ENCODE results near the gene SLC5A9.

Gene SLC5A9

GRCh38 chr1:48216941-48217340 is 5.6 kb upstream of the SLC5A9 start:
- in situ Hi-C loops (cut with HindIII; ENCODE audit: low sequenced_read_pairs): no loop called here
- H3K4me3 ChIP-seq (ENCODE audit: low read depth, low read length): no peak overlapping the region
- no peak for DNase-seq (ENCODE audit: low read depth, low spot score)
- TF ChIP-seq CTCF (IDR thresholded peaks at IDR 0.05; ENCODE audit: low read depth, low read length): no peak

DNA sequence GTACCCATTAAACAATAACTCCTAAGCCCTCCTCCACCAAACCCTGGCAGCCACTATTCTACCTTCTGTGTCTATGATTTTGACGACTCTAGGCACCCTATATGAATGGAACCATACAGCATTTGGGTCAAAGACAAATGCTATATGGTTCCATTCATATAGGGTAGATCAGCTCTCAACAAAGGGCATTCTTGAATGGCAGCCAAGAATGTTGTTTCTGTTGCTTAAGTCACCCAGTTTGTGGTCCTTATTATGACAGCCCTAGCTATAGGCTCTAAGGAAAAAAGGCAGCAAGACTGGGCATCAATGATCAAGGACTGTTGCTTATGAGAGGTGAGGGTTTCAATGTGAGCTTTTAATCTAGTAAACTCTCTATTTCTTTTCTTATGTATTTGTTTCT is 4.7 kb upstream of the SLC5A9 start:
- no peak overlapping the region for H3K4me3 ChIP-seq (ENCODE audit: low read depth, low read length)
- no peak for TF ChIP-seq CTCF (IDR thresholded peaks at IDR 0.05; ENCODE audit: low read depth, low read length)
- DNase-seq (ENCODE audit: low read depth, low spot score): no peak
- in situ Hi-C loops (cut with HindIII; ENCODE audit: low sequenced_read_pairs): no loop called here

- TF ChIP-seq CTCF (IDR thresholded peaks at IDR 0.05; ENCODE audit: low read depth, low read length): no peak
- H3K4me3 ChIP-seq (ENCODE audit: low read depth, low read length): no peak overlapping the region
- in situ Hi-C loops (cut with HindIII; ENCODE audit: low sequenced_read_pairs): no loop called here
- DNase-seq (ENCODE audit: low read depth, low spot score): no peak
These were observed 2.7 kb upstream of the SLC5A9 start for GRCh38 chr1:48219803-48220202.

GRCh38 chr1:48221122-48221521 is 1.4 kb upstream of the SLC5A9 start:
- H3K4me3 ChIP-seq (ENCODE audit: low read depth, low read length): no peak overlapping the region
- TF ChIP-seq CTCF (IDR thresholded peaks at IDR 0.05; ENCODE audit: low read depth, low read length): no peak
- in situ Hi-C loops (cut with HindIII; ENCODE audit: low sequenced_read_pairs): no loop called here
- DNase-seq (ENCODE audit: low read depth, low spot score): no peak

GRCh38 chr1:48221657-48222056 is 859 bp upstream of the SLC5A9 start:
- TF ChIP-seq CTCF (IDR thresholded peaks at IDR 0.05; ENCODE audit: low read depth, low read length): no peak
- in situ Hi-C loops (cut with HindIII; ENCODE audit: low sequenced_read_pairs): no loop called here
- no peak for DNase-seq (ENCODE audit: low read depth, low spot score)
- no peak overlapping the region for H3K4me3 ChIP-seq (ENCODE audit: low read depth, low read length)

- H3K4me3 ChIP-seq (ENCODE audit: low read depth, low read length): no peak overlapping the region
- TF ChIP-seq CTCF (IDR thresholded peaks at IDR 0.05; ENCODE audit: low read depth, low read length): no peak
- in situ Hi-C loops (cut with HindIII; ENCODE audit: low sequenced_read_pairs): no loop called here
- DNase-seq (ENCODE audit: low read depth, low spot score): no peak
These were observed 1.1 kb downstream of the SLC5A9 start for GRCh38 chr1:48223366-48224240.
